HEK293T (cell line): ENCODE measurements around the gene SLC27A2.

Source experiments
- BHLHE40 ChIP-seq: fragments of 450-650 bp; IDR thresholded peaks from 2 replicates; pipeline ENCODE4 v1.6.1; 2016; ENCODE audit warnings: mild to moderate bottlenecking, moderate library complexity, borderline replicate concordance
- CTBP1 ChIP-seq: fragments of 450-650 bp; IDR thresholded peaks from 2 replicates; pipeline ENCODE4 v1.6.1; 2016; ENCODE audit warnings: borderline replicate concordance
- ELF4 ChIP-seq: fragments of 450-650 bp; IDR thresholded peaks from 2 replicates; pipeline ENCODE4 v1.6.1; 2017; ENCODE audit warnings: antibody characterized with exemption
- FOXA1 ChIP-seq: fragments of 450-650 bp; IDR thresholded peaks from 2 replicates; pipeline ENCODE4 v1.6.1; 2016; ENCODE audit warnings: mild to moderate bottlenecking
- FOXM1 ChIP-seq: fragments of 450-650 bp; IDR thresholded peaks from 2 replicates; pipeline ENCODE4 v1.6.1; 2017; ENCODE audit warnings: mild to moderate bottlenecking, borderline replicate concordance
- HDGF ChIP-seq: fragments of 450-650 bp; IDR thresholded peaks from 2 replicates; pipeline ENCODE4 v1.6.1; 2017; ENCODE audit warnings: antibody characterized with exemption, borderline replicate concordance
- LEF1 ChIP-seq: fragments of 450-650 bp; IDR thresholded peaks from 2 replicates; pipeline ENCODE4 v1.6.1; 2017; ENCODE audit warnings: mild to moderate bottlenecking, borderline replicate concordance
- NFRKB ChIP-seq: fragments of 450-650 bp; IDR thresholded peaks from 2 replicates; pipeline ENCODE4 v1.6.1; 2016; ENCODE audit warnings: mild to moderate bottlenecking, moderate library complexity
- SP1 ChIP-seq: fragments of 450-650 bp; IDR thresholded peaks from 2 replicates; pipeline ENCODE4 v1.6.1; 2017
- TF ChIP-seq, protein P1 (sequence below): fragments of 450-650 bp; IDR thresholded peaks from 2 replicates; pipeline ENCODE4 v1.6.1; 2016

DNA sequence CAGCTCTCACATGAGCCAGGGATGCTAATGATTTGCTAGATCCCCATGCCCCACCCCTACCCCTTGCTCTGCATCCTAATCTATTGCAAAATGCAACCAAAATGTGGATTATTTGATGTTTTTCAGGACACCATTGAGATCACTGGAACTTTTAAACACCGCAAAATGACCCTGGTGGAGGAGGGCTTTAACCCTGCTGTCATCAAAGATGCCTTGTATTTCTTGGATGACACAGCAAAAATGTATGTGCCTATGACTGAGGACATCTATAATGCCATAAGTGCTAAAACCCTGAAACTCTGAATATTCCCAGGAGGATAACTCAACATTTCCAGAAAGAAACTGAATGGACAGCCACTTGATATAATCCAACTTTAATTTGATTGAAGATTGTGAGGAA lies 53.8 kb downstream of the SLC27A2 start:
- TF ChIP-seq, protein P1, sequence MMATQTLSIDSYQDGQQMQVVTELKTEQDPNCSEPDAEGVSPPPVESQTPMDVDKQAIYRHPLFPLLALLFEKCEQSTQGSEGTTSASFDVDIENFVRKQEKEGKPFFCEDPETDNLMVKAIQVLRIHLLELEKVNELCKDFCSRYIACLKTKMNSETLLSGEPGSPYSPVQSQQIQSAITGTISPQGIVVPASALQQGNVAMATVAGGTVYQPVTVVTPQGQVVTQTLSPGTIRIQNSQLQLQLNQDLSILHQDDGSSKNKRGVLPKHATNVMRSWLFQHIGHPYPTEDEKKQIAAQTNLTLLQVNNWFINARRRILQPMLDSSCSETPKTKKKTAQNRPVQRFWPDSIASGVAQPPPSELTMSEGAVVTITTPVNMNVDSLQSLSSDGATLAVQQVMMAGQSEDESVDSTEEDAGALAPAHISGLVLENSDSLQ: no peak
- TF ChIP-seq BHLHE40: no peak
- no peak for TF ChIP-seq SP1
- no peak for TF ChIP-seq CTBP1
- no peak for TF ChIP-seq FOXA1
- no peak for TF ChIP-seq LEF1
- no peak for TF ChIP-seq ELF4
- no peak for TF ChIP-seq NFRKB
- TF ChIP-seq FOXM1: no peak
- no peak for TF ChIP-seq HDGF
